Activated naive CD8-positive, alpha-beta T cell treated with anti-CD3 and anti-CD28 coated beads, Interleukin-2, amount 10 ng/mL, durations not matched to agents 7 days and 5 days (primary cell): ENCODE results near the gene SLC39A7. TPM values are rescaled to one million over a fixed set of nuclear protein-coding genes. Genes with fewer than 3 reads are reported as not detected.

ENCODE experiments used
- ATAC-seq: fragments of 150-1000 bp; cut with Tn5 transposase; one replicate; pipeline ENCODE4 v1.10.0; 2021; ENCODE audit warnings: low read depth, moderate library complexity
- POLR2A ChIA-PET: fragments of 350-600 bp; sonication (Branson Sonifier 250); formaldehyde crosslinking; loops from one replicate; lab custom pipeline; 2021; ENCODE audit warnings: antibody characterized with exemption; lab: Charles Lee
- DNase-seq: peaks from one replicate; pipeline ENCODE4 v3.0.0; 2021
- H3K27ac Mint-ChIP-seq: one replicate; pipeline ENCODE4 v1.8.0; 2022; ENCODE audit warnings: mild to moderate bottlenecking, mixed read lengths
- H3K27me3 Mint-ChIP-seq: one replicate; pipeline ENCODE4 v1.8.0; 2022; ENCODE audit warnings: mild to moderate bottlenecking, moderate library complexity, mixed read lengths
- H3K36me3 Mint-ChIP-seq: one replicate; pipeline ENCODE4 v1.8.0; 2021; ENCODE audit warnings: mild to moderate bottlenecking, mixed read lengths
- H3K4me1 Mint-ChIP-seq: one replicate; pipeline ENCODE4 v1.8.0; 2021; ENCODE audit warnings: mixed read lengths
- H3K4me3 Mint-ChIP-seq: one replicate; pipeline ENCODE4 v1.8.0; 2022; ENCODE audit warnings: mild to moderate bottlenecking, moderate library complexity, mixed read lengths
- H3K9me3 Mint-ChIP-seq: one replicate; pipeline ENCODE4 v1.8.0; 2021; ENCODE audit warnings: mixed read lengths
- total RNA-seq, 2 experiments: library from RNA; stranded (reverse); gene quantifications; one replicate each; pipeline ENCODE4 v1.2.3, GENCODE V29; 2021

SLC39A7 gene
- total RNA-seq, 2 experiments from 2014 or later = 41.7 to 44.8 TPM

GRCh38 chr6:33207552-33208090, 7.0 kb downstream of the SLC39A7 start:
- ATAC-seq (no peak), DNase-seq (no peak)
- POLR2A ChIA-PET = interaction anchor here (0.9 to 2.5 kb wide), 15 partner anchors 8 to 236 kb away, joined by 3 to 26 read pairs (median 4); partner anchors contain the start of gene HLA-DPA1
- Mint-ChIP-seq H3K4me1 (peaks cover 34% of the 10 kb centered on the region), H3K36me3 (peaks cover 17% of the 10 kb centered on the region), H3K9me3 (no peaks in the 10 kb centered on the region), H3K27ac (peak overlapping the region; percentile 90), H3K4me3 (peak overlapping the region; percentile 91), H3K27me3 (peaks cover 2% of the 10 kb centered on the region)

GRCh38 chr6:33208091-33208967, 7.7 kb downstream of the SLC39A7 start, which contains the start of gene RING1:
TSS of gene RING1 (plus strand) at chr6:33208500. CDS start at chr6:33208823, 323 bp downstream.
- DNase-seq = peak; percentile 92
- Mint-ChIP-seq H3K9me3 (no peaks in the 10 kb centered on the region), H3K4me3 (peak within 1 kb of the TSS; percentile 91), H3K36me3 (peaks cover 11% of the 10 kb centered on the region), H3K27ac (peak within 1 kb of the TSS; percentile 94), H3K4me1 (peaks cover 39% of the 10 kb centered on the region), H3K27me3 (peaks cover 8% of the 10 kb centered on the region)
- peak; percentile 53 for ATAC-seq
- POLR2A ChIA-PET = interaction anchor here (0.6 to 2.5 kb wide), 22 partner anchors 8 to 236 kb away, joined by 3 to 26 read pairs (median 4); partner anchors contain the start of genes B3GALT4, HLA-DPA1, RPS18 and VPS52

GRCh38 chr6:33209856-33210255, 9.2 kb downstream of the SLC39A7 start:
- POLR2A ChIA-PET = no interaction called here
- Mint-ChIP-seq H3K36me3 (peaks cover 10% of the 10 kb centered on the region), H3K27me3 (peaks cover 16% of the 10 kb centered on the region), H3K4me3 (no peak overlapping the region), H3K4me1 (peaks cover 45% of the 10 kb centered on the region), H3K9me3 (no peaks in the 10 kb centered on the region), H3K27ac (no peak overlapping the region)
- ATAC-seq (no peak), DNase-seq (no peak)

GRCh38 chr6:33211136-33211535, 10.5 kb downstream of the SLC39A7 start:
- POLR2A ChIA-PET = no interaction called here
- H3K4me1 Mint-ChIP-seq = peaks cover 39% of the 10 kb centered on the region
- H3K27me3 Mint-ChIP-seq = peaks cover 16% of the 10 kb centered on the region
- DNase-seq = no peak
- H3K4me3 Mint-ChIP-seq = no peak overlapping the region
- peaks cover 10% of the 10 kb centered on the region for H3K36me3 Mint-ChIP-seq
- H3K9me3 Mint-ChIP-seq = no peaks in the 10 kb centered on the region
- no peak for ATAC-seq
- no peak overlapping the region for H3K27ac Mint-ChIP-seq

GRCh38 chr6:33211666-33212422, 11.2 kb downstream of the SLC39A7 start:
- POLR2A ChIA-PET = no interaction called here
- ATAC-seq = no peak
- Mint-ChIP-seq H3K4me3 (no peak overlapping the region), H3K27ac (no peak overlapping the region), H3K27me3 (peaks cover 16% of the 10 kb centered on the region), H3K36me3 (peaks cover 10% of the 10 kb centered on the region), H3K9me3 (no peaks in the 10 kb centered on the region), H3K4me1 (peaks cover 38% of the 10 kb centered on the region)
- no peak for DNase-seq

- Mint-ChIP-seq H3K27me3 (peaks cover 16% of the 10 kb centered on the region), H3K4me3 (peak overlapping the region; percentile 81), H3K4me1 (peaks cover 36% of the 10 kb centered on the region), H3K27ac (no peak overlapping the region), H3K36me3 (peaks cover 10% of the 10 kb centered on the region), H3K9me3 (no peaks in the 10 kb centered on the region)
- POLR2A ChIA-PET = no interaction called here
- DNase-seq (no peak), ATAC-seq (no peak)
Measured at GRCh38 chr6:33212857-33213165, 12.1 kb downstream of the SLC39A7 start.

GRCh38 chr6:33213166-33213988, 12.7 kb downstream of the SLC39A7 start:
- H3K27me3 Mint-ChIP-seq = peaks cover 16% of the 10 kb centered on the region
- H3K27ac Mint-ChIP-seq = peak overlapping the region; percentile 18
- POLR2A ChIA-PET = no interaction called here
- peak overlapping the region; percentile 81 for H3K4me3 Mint-ChIP-seq
- DNase-seq (no peak), ATAC-seq (peak; percentile 12)
- H3K9me3 Mint-ChIP-seq = no peaks in the 10 kb centered on the region
- H3K4me1 Mint-ChIP-seq = peaks cover 36% of the 10 kb centered on the region
- peaks cover 10% of the 10 kb centered on the region for H3K36me3 Mint-ChIP-seq

GRCh38 chr6:33213989-33214335, 13.3 kb downstream of the SLC39A7 start:
- POLR2A ChIA-PET = no interaction called here
- ATAC-seq (no peak), DNase-seq (no peak)
- Mint-ChIP-seq H3K9me3 (no peaks in the 10 kb centered on the region), H3K4me3 (peak overlapping the region; percentile 81), H3K27me3 (peaks cover 16% of the 10 kb centered on the region), H3K27ac (peak overlapping the region; percentile 18), H3K36me3 (peaks cover 10% of the 10 kb centered on the region), H3K4me1 (peaks cover 34% of the 10 kb centered on the region)

- POLR2A ChIA-PET = no interaction called here
- ATAC-seq = peak; percentile 27
- no peak for DNase-seq
- peak overlapping the region; percentile 39 for H3K27ac Mint-ChIP-seq
- peak overlapping the region; percentile 30 for H3K4me3 Mint-ChIP-seq
- H3K4me1 Mint-ChIP-seq = peaks cover 28% of the 10 kb centered on the region
- H3K27me3 Mint-ChIP-seq = peaks cover 16% of the 10 kb centered on the region
- H3K9me3 Mint-ChIP-seq = no peaks in the 10 kb centered on the region
- peaks cover 4% of the 10 kb centered on the region for H3K36me3 Mint-ChIP-seq
Measured at GRCh38 chr6:33215271-33216116, 14.8 kb downstream of the SLC39A7 start.

GRCh38 chr6:33216117-33216649, 15.5 kb downstream of the SLC39A7 start:
- POLR2A ChIA-PET = interaction anchor here (0.8 kb wide), 1 partner anchor 8 kb away, joined by 3 read pairs; the partner anchor contains the start of gene RING1
- Mint-ChIP-seq H3K27me3 (peaks cover 19% of the 10 kb centered on the region), H3K4me1 (peaks cover 28% of the 10 kb centered on the region), H3K9me3 (no peaks in the 10 kb centered on the region), H3K27ac (no peak overlapping the region), H3K4me3 (no peak overlapping the region), H3K36me3 (peaks cover 2% of the 10 kb centered on the region)
- DNase-seq = no peak
- ATAC-seq = peak; percentile 38

- peaks cover 2% of the 10 kb centered on the region for H3K36me3 Mint-ChIP-seq
- no peak for ATAC-seq
- H3K9me3 Mint-ChIP-seq = no peaks in the 10 kb centered on the region
- H3K4me3 Mint-ChIP-seq = no peak overlapping the region
- no peak overlapping the region for H3K27ac Mint-ChIP-seq
- H3K27me3 Mint-ChIP-seq = peaks cover 27% of the 10 kb centered on the region
- POLR2A ChIA-PET = no interaction called here
- DNase-seq = no peak
- peaks cover 28% of the 10 kb centered on the region for H3K4me1 Mint-ChIP-seq
Measured at GRCh38 chr6:33217246-33217645, 16.6 kb downstream of the SLC39A7 start.

GRCh38 chr6:33217681-33218080, 17.0 kb downstream of the SLC39A7 start:
- no peak for DNase-seq
- ATAC-seq = no peak
- H3K4me1 Mint-ChIP-seq = peaks cover 26% of the 10 kb centered on the region
- no peak overlapping the region for H3K27ac Mint-ChIP-seq
- no peak overlapping the region for H3K4me3 Mint-ChIP-seq
- POLR2A ChIA-PET = interaction anchor here (0.8 kb wide), 1 partner anchor 9 kb away, joined by 3 read pairs; no protein-coding TSS in a partner anchor
- H3K9me3 Mint-ChIP-seq = no peaks in the 10 kb centered on the region
- peaks cover 28% of the 10 kb centered on the region for H3K27me3 Mint-ChIP-seq
- no peaks in the 10 kb centered on the region for H3K36me3 Mint-ChIP-seq
